Esophagus muscularis mucosa (tissue), 4 donors: ENCODE results near the gene HNRNPA3. TPM values are rescaled to one million over a fixed set of nuclear protein-coding genes. Genes with fewer than 3 reads are reported as not detected.
"Not testable (repeated sequence)": the region's sequence is repeated elsewhere in the genome, so short reads cannot be mapped to it uniquely, and the experiment has no call there.

Experiments used
- DNase-seq: peaks from one replicate; pipeline ENCODE4 v3.0.0-alpha.2; 2017; ENCODE audit errors: extremely low spot score
- H3K27ac ChIP-seq, 4 donors: fragments of 200-600 bp; sonication (generic); replicated peaks in 1 of 4; 1 replicate in 3 of 4; 2 replicates in 1 of 4; pipeline ENCODE4 v1.5.1; 2016 to 2019; ENCODE audit warnings: mild to moderate bottlenecking in 1 of 4
- H3K27me3 ChIP-seq, 4 donors: fragments of 200-600 bp; sonication (generic); one replicate each; pipeline versions ENCODE4 v1.5.1 to v1.6.0; 2016 to 2019
- H3K36me3 ChIP-seq, 4 donors: fragments of 200-600 bp; sonication (generic); one replicate each; pipeline ENCODE4 v1.5.1; 2016 to 2019
- H3K4me1 ChIP-seq, 4 donors: fragments of 200-600 bp; sonication (generic); one replicate each; pipeline ENCODE4 v1.5.1; 2016 to 2019
- H3K4me3 ChIP-seq, 4 donors: fragments of 200-600 bp; sonication (generic); 1 replicate in 2 of 4; 2 replicates in 2 of 4; pipeline ENCODE4 v1.5.1; 2016 to 2019; ENCODE audit warnings: mild to moderate bottlenecking in 4 of 4, moderate library complexity in 1 of 4
- H3K9me3 ChIP-seq, 4 donors: fragments of 200-600 bp; sonication (generic); 1 replicate in 3 of 4; 2 replicates in 1 of 4; pipeline ENCODE4 v1.5.1; 2016 to 2019
- EP300 ChIP-seq: sonication (generic); formaldehyde crosslinking; IDR thresholded peaks from one replicate; pipeline ENCODE4 v1.6.1; 2017; ENCODE audit warnings: antibody characterized with exemption
- POLR2A ChIP-seq: fragments of 450-650 bp; IDR thresholded peaks from one replicate; pipeline ENCODE4 v1.6.1; 2017; ENCODE audit warnings: antibody characterized with exemption, moderate library complexity, mild to moderate bottlenecking, low read depth
- POLR2AphosphoS5 ChIP-seq, 2 donors: sonication (generic); formaldehyde crosslinking; IDR thresholded peaks; one replicate each; pipeline ENCODE4 v1.6.1; 2017; ENCODE audit warnings: antibody characterized with exemption in 2 of 2
- WGBS: methylation state at CpG from one replicate; pipeline ENCODE4 v1.1.5; 2018; 5-methylcytosine and 5-hydroxymethylcytosine counted together
- intact Hi-C: fragments of 100-400 bp; cut with DNase I; formaldehyde crosslinking; loops from one replicate; pipeline ENCODE4 v1.15.1; 2023
- total RNA-seq, 4 donors: library from RNA; depleted of rRNA; stranded (reverse); fragments of >200 nt; gene quantifications; one replicate each; pipeline versions ENCODE4 v1.1.0 to v1.2.1, GENCODE V29; 2016
- TF ChIP-seq, protein P1 (sequence below), 3 experiments: fragments of 200-600 bp in 2 of 3; fragments of 450-650 bp in 1 of 3; sonication (generic) in 2 of 3; IDR thresholded peaks; one replicate each; pipeline ENCODE4 v1.5.1; 2017 to 2019; ENCODE audit warnings: antibody characterized with exemption in 3 of 3, mild to moderate bottlenecking in 2 of 3, moderate library complexity in 1 of 3

HNRNPA3 gene
- total RNA-seq, 4 donors from 2014 or later, result 59.2 to 72.3 (median 64.3) TPM

DNA sequence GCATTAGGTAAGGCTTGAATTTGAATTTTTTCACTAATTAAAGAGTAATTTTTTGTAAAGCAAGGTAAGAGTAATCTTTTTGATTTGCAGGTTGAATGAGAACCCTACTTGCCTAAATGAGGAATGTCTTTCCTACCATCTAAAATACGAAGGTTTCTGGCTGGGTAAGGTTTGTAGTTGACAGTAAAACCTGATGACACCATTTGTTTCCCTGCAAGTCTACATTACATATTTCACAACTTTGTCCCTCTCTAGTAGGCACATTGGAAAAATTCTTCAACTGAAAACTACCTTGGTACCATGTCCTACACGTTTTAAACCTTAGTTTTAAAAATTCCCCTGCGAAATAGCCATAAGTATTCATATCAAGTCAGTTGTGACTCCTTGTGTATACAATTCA is 9.4 kb downstream of the HNRNPA3 start:
- H3K27ac ChIP-seq, result peak overlapping the region in 1 of 4 donors; percentile 13
- no peak overlapping the region for H3K4me3 ChIP-seq
- WGBS, result 76% methylated on average over 3 of the region's 3 CpGs
- TF ChIP-seq POLR2AphosphoS5 (IDR thresholded peaks at IDR 0.05), result no peak
- TF ChIP-seq, protein P1, sequence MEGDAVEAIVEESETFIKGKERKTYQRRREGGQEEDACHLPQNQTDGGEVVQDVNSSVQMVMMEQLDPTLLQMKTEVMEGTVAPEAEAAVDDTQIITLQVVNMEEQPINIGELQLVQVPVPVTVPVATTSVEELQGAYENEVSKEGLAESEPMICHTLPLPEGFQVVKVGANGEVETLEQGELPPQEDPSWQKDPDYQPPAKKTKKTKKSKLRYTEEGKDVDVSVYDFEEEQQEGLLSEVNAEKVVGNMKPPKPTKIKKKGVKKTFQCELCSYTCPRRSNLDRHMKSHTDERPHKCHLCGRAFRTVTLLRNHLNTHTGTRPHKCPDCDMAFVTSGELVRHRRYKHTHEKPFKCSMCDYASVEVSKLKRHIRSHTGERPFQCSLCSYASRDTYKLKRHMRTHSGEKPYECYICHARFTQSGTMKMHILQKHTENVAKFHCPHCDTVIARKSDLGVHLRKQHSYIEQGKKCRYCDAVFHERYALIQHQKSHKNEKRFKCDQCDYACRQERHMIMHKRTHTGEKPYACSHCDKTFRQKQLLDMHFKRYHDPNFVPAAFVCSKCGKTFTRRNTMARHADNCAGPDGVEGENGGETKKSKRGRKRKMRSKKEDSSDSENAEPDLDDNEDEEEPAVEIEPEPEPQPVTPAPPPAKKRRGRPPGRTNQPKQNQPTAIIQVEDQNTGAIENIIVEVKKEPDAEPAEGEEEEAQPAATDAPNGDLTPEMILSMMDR (IDR thresholded peaks at IDR 0.05), result no peak
- TF ChIP-seq POLR2A, result no peak
- no peaks in the 10 kb centered on the region for H3K9me3 ChIP-seq
- intact Hi-C loops, result no loop called here
- peaks cover 43 to 81% (median 71%) of the 10 kb centered on the region in 4 donors for H3K36me3 ChIP-seq
- DNase-seq, result no peak
- no peaks in the 10 kb centered on the region for H3K27me3 ChIP-seq
- peaks cover 16 to 47% (median 39%) of the 10 kb centered on the region in 4 donors for H3K4me1 ChIP-seq

- intact Hi-C loops, result not testable (repeated sequence)
- peaks cover 28 to 72% (median 57%) of the 10 kb centered on the region in 4 donors for H3K36me3 ChIP-seq
These were observed 10.8 kb downstream of the HNRNPA3 start for GRCh38 chr2:177223436-177223835.

GRCh38 chr2:177225965-177226360 is 13.4 kb downstream of the HNRNPA3 start:
- no peak for DNase-seq
- TF ChIP-seq POLR2A, result no peak
- TF ChIP-seq POLR2AphosphoS5 (IDR thresholded peaks at IDR 0.05), result no peak
- no peak for TF ChIP-seq EP300
- TF ChIP-seq, protein P1 (IDR thresholded peaks at IDR 0.05), result no peak
- Histone ChIP-seq H3K27ac (peak overlapping the region in 1 of 4 donors; percentile 32), H3K9me3 (no peaks in the 10 kb centered on the region), H3K4me1 (peaks cover 0 to 28% (median 24%) of the 10 kb centered on the region in 4 donors), H3K36me3 (peaks cover 32 to 74% (median 54%) of the 10 kb centered on the region in 4 donors), H3K4me3 (no peak overlapping the region), H3K27me3 (no peaks in the 10 kb centered on the region)
- intact Hi-C loops, result no loop called here
- WGBS, result 86% methylated on average over 2 of the region's 2 CpGs

More at GRCh38 chr2:177223436-177223835, 10.8 kb downstream of the HNRNPA3 start:
- not testable (repeated sequence) for H3K9me3 ChIP-seq, H3K4me3 ChIP-seq, DNase-seq, H3K27ac ChIP-seq, H3K27me3 ChIP-seq
- peaks cover 6 to 40% (median 29%) of the 10 kb centered on the region in 4 donors for H3K4me1 ChIP-seq

DNA sequence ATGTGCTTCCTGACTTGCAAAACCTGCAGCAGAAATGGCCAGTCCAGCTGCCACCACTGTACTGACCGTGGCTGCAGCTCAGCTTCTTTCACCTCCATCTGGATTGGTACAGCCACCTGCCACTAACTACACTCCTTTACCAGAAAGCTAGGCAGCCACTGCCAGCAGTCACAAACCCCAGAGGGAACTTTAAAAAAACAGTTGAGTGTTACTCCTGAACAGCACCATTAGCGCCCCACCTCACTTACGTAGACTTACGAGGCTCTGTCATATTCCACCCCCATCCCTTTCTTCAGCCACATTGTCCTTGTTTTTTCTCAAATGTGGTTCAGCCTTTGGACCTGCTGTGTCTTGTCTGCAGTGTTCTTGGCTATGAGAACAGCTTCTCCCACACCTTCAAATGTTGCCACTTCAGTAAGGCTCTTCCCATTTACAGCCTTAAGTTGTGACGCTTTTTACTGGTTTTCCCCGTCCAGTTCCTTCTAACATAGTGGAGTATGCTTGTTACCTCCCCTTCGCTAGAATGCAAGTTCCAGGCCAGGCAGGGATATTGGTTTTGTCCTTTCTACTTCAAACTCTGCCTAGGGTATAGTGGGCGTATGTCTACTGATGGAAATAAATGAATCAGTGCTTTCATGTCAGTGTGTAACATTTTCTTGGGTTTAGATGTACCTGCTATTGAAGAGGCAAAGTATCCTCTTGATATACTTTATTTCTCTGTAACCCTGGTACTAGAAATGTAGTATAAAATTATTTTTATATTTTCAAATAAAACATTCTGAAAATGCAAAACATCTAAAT is 17.0 kb downstream of the HNRNPA3 start:
- Histone ChIP-seq H3K4me1 (peaks cover 5 to 38% (median 36%) of the 10 kb centered on the region in 4 donors), H3K9me3 (no peaks in the 10 kb centered on the region), H3K27ac (peak overlapping the region in 1 of 4 donors; percentile 7), H3K27me3 (no peaks in the 10 kb centered on the region), H3K4me3 (no peak overlapping the region), H3K36me3 (peaks cover 34 to 70% (median 55%) of the 10 kb centered on the region in 4 donors)
- WGBS, result 86% methylated on average over 8 of the region's 8 CpGs
- intact Hi-C loops, result no loop called here
- peak in 1 of 2 donors; percentile 42 for TF ChIP-seq POLR2AphosphoS5 (IDR thresholded peaks at IDR 0.05)
- no peak for TF ChIP-seq POLR2A
- DNase-seq, result no peak

- Histone ChIP-seq H3K27ac (no peak overlapping the region), H3K4me3 (no peak overlapping the region), H3K27me3 (no peaks in the 10 kb centered on the region), H3K4me1 (peaks cover 12 to 55% (median 52%) of the 10 kb centered on the region in 4 donors), H3K36me3 (peaks cover 34 to 69% (median 51%) of the 10 kb centered on the region in 4 donors), H3K9me3 (no peaks in the 10 kb centered on the region)
- TF ChIP-seq POLR2AphosphoS5 (IDR thresholded peaks at IDR 0.05), result peak in 1 of 2 donors; percentile 22
- TF ChIP-seq POLR2A, result no peak
- 90% methylated on average over 3 of the region's 3 CpGs for WGBS
- intact Hi-C loops, result no loop called here
- no peak for DNase-seq
These were observed 18.7 kb downstream of the HNRNPA3 start for GRCh38 chr2:177231270-177231669.

GRCh38 chr2:177232098-177232704 is 19.6 kb downstream of the HNRNPA3 start:
- Histone ChIP-seq H3K27me3 (no peaks in the 10 kb centered on the region), H3K4me1 (peaks cover 21 to 64% (median 57%) of the 10 kb centered on the region in 4 donors), H3K36me3 (peaks cover 34 to 69% (median 51%) of the 10 kb centered on the region in 4 donors), H3K4me3 (no peak overlapping the region), H3K27ac (no peak overlapping the region), H3K9me3 (no peaks in the 10 kb centered on the region)
- TF ChIP-seq EP300 (no peak), POLR2A (no peak), POLR2AphosphoS5 (IDR thresholded peaks at IDR 0.05) (no peak)
- TF ChIP-seq, protein P1 (IDR thresholded peaks at IDR 0.05), result no peak
- intact Hi-C loops, result no loop called here
- 89% methylated on average over 8 of the region's 8 CpGs for WGBS
- DNase-seq, result no peak
